Islet of Langerhans (tissue), 1 donor: ENCODE measurements around the gene AGFG1.
A peak's percentile ranks its signal among the peaks of the same experiment; 100 is the strongest.
"Not testable (repeated sequence)": the region's sequence is repeated elsewhere in the genome, so short reads cannot be mapped to it uniquely, and the experiment has no call there.

ENCODE experiments used
- FAIRE-seq: peaks from one replicate; lab custom pipeline; 2011; peaks lifted over from hg19 to GRCh38; lab: Jason Lieb, UNC

AGFG1 gene

GRCh38 chr2:227540352-227540751, 68.4 kb downstream of the AGFG1 start:
- not testable (repeated sequence) for FAIRE-seq

GRCh38 chr2:227545990-227546389, 74.0 kb downstream of the AGFG1 start:
- no peak for FAIRE-seq

GRCh38 chr2:227551836-227552235, 79.9 kb downstream of the AGFG1 start:
- no peak for FAIRE-seq

- FAIRE-seq = peak; percentile 30
Observed at GRCh38 chr2:227562581-227562980, 90.6 kb downstream of the AGFG1 start.

- no peak for FAIRE-seq
Observed at GRCh38 chr2:227565080-227565479, 93.1 kb downstream of the AGFG1 start.

- no peak for FAIRE-seq
Observed at GRCh38 chr2:227566012-227566411, 94.1 kb downstream of the AGFG1 start.

- no peak for FAIRE-seq
Observed at GRCh38 chr2:227568852-227569169, 96.9 kb downstream of the AGFG1 start.

GRCh38 chr2:227570615-227571014, 98.7 kb downstream of the AGFG1 start:
- FAIRE-seq = no peak

- FAIRE-seq = no peak
Observed at GRCh38 chr2:227576110-227576509, 104.2 kb downstream of the AGFG1 start.

GRCh38 chr2:227576812-227577211, 104.9 kb downstream of the AGFG1 start:
- no peak for FAIRE-seq

- no peak for FAIRE-seq
Observed at GRCh38 chr2:227577555-227577954, 105.6 kb downstream of the AGFG1 start.

- FAIRE-seq = no peak
Observed at GRCh38 chr2:227578642-227579041, 106.7 kb downstream of the AGFG1 start.

- no peak for FAIRE-seq
Observed at GRCh38 chr2:227579791-227580190, 107.8 kb downstream of the AGFG1 start.

- FAIRE-seq = no peak
Observed at GRCh38 chr2:227582369-227582768, 110.4 kb downstream of the AGFG1 start.

GRCh38 chr2:227592694-227593387, 120.9 kb downstream of the AGFG1 start:
- no peak for FAIRE-seq

GRCh38 chr2:227595797-227596196, 123.8 kb downstream of the AGFG1 start:
- FAIRE-seq = no peak

GRCh38 chr2:227597036-227597435, 125.1 kb downstream of the AGFG1 start:
- no peak for FAIRE-seq

- FAIRE-seq = no peak
Observed at GRCh38 chr2:227597998-227598397, 126.0 kb downstream of the AGFG1 start.

GRCh38 chr2:227598835-227599503, 127.0 kb downstream of the AGFG1 start, which contains the start of gene SCYGR2:
SCYGR2 (plus strand) TSS chr2:227598893; CDS start chr2:227598893, 0 bp downstream.
- not testable (repeated sequence) for FAIRE-seq

- FAIRE-seq = no peak
Observed at GRCh38 chr2:227602358-227602757, 130.4 kb downstream of the AGFG1 start.

- no peak for FAIRE-seq
Observed at GRCh38 chr2:227606476-227606875, 134.5 kb downstream of the AGFG1 start.

GRCh38 chr2:227607941-227608340, 136.0 kb downstream of the AGFG1 start:
- FAIRE-seq = no peak

- no peak for FAIRE-seq
Observed at GRCh38 chr2:227608561-227609338, 136.8 kb downstream of the AGFG1 start.
